B cell (primary cell): ENCODE results near the gene TRAPPC12. TPM values are rescaled to one million over a fixed set of nuclear protein-coding genes. Genes with fewer than 3 reads are reported as not detected.

Experiments
- ATAC-seq: fragments of 200-7000 bp; cut with Tn5 transposase; one replicate; pipeline ENCODE4 v1.10.0; 2021; ENCODE audit warnings: low read depth, mild to moderate bottlenecking, moderate number of reproducible peaks, moderate library complexity
- CTCF ChIA-PET: fragments of 350-600 bp; sonication (Branson Sonifier 250); formaldehyde crosslinking; loops from one replicate; lab custom pipeline; 2021; ENCODE audit warnings: antibody characterized with exemption, inconsistent platforms; lab: Charles Lee
- POLR2A ChIA-PET: fragments of 350-600 bp; sonication (Branson Sonifier 250); formaldehyde crosslinking; loops from one replicate; lab custom pipeline; 2021; ENCODE audit warnings: antibody characterized with exemption; lab: Charles Lee
- DNase-seq: peaks from one replicate; pipeline ENCODE4 v3.0.0; 2013
- H2AFZ ChIP-seq: 2 replicates; pipeline ENCODE4 v1.6.1; 2012; ENCODE audit warnings: mild to moderate bottlenecking, low read depth, low read length; ENCODE audit not compliant: insufficient read depth, poor library complexity, severe bottlenecking
- H3K27ac ChIP-seq, 2 donors: 1 replicate in 1 of 2; 2 replicates in 1 of 2; pipeline ENCODE4 v1.5.1; 2012 to 2013; ENCODE audit warnings: low read length in 2 of 2, mild to moderate bottlenecking in 2 of 2, moderate library complexity in 1 of 2
- H3K27me3 ChIP-seq, 4 experiments: fragments of 200-600 bp in 1 of 4; sonication (generic) in 1 of 4; replicated peaks in 1 of 4; 1 replicate in 2 of 4; 2 replicates in 2 of 4; pipeline versions ENCODE4 v1.6.1 to v1.7.0; 2013 to 2016; ENCODE audit warnings: low read length in 3 of 4, mild to moderate bottlenecking in 2 of 4, mixed read lengths in 1 of 4, moderate library complexity in 1 of 4; ENCODE audit not compliant: insufficient read depth in 4 of 4, control insufficient read depth in 3 of 4; ENCODE audit errors: control extremely low read depth in 1 of 4
- H3K36me3 ChIP-seq, 2 experiments: replicated peaks in 1 of 2; 1 replicate in 1 of 2; 2 replicates in 1 of 2; pipeline versions ENCODE4 v1.6.1 to v1.7.1; 2013; ENCODE audit warnings: low read length in 1 of 2; ENCODE audit not compliant: insufficient read depth in 2 of 2, control insufficient read depth in 1 of 2; ENCODE audit errors: control extremely low read depth in 1 of 2, extremely low read depth in 1 of 2
- H3K4me1 ChIP-seq, 2 donors: fragments of 200-600 bp in 1 of 2; sonication (generic) in 1 of 2; 1 replicate in 1 of 2; 2 replicates in 1 of 2; pipeline versions ENCODE4 v1.5.1 to v1.6.1; 2013 to 2017; ENCODE audit warnings: low read length in 2 of 2; ENCODE audit not compliant: control insufficient read depth in 2 of 2, insufficient read depth in 2 of 2
- H3K4me2 ChIP-seq: replicated peaks from 2 replicates; pipeline ENCODE3; 2012; ENCODE audit warnings: mild to moderate bottlenecking, low read depth, low read length; ENCODE audit not compliant: poor library complexity, severe bottlenecking
- H3K4me3 ChIP-seq, 5 experiments: fragments of 200-600 bp in 1 of 5; sonication (generic) in 1 of 5; 1 replicate in 3 of 5; 2 replicates in 2 of 5; pipeline versions ENCODE4 v1.5.1 to v1.7.0; 2011 to 2016; ENCODE audit warnings: low read length in 4 of 5, mild to moderate bottlenecking in 4 of 5, low read depth in 2 of 5, control low read depth in 1 of 5, moderate library complexity in 1 of 5; ENCODE audit not compliant: insufficient read depth in 1 of 5; ENCODE audit errors: control extremely low read depth in 1 of 5, extremely low read depth in 1 of 5
- H3K79me2 ChIP-seq: fragments of 200-600 bp; sonication (generic); one replicate; pipeline ENCODE4 v1.6.0; 2016; ENCODE audit warnings: low read length; ENCODE audit not compliant: control insufficient read depth, insufficient read depth
- H3K9ac ChIP-seq: fragments of 200-600 bp; sonication (generic); 2 replicates; pipeline ENCODE4 v1.6.1; 2017; ENCODE audit warnings: mild to moderate bottlenecking, low read length, moderate library complexity
- H3K9me3 ChIP-seq, 3 donors: one replicate each; pipeline versions ENCODE4 v1.6.1 to v1.7.1; 2013; ENCODE audit warnings: low read length in 2 of 3; ENCODE audit not compliant: control insufficient read depth in 2 of 3, insufficient read depth in 1 of 3; ENCODE audit errors: control extremely low read depth in 1 of 3
- H4K20me1 ChIP-seq: 2 replicates; pipeline ENCODE4 v1.6.0; 2012; ENCODE audit warnings: mild to moderate bottlenecking, low read length; ENCODE audit not compliant: insufficient read depth, control insufficient read depth, poor library complexity, severe bottlenecking
- H3K27ac Mint-ChIP-seq: one replicate; pipeline ENCODE4 v1.8.0; 2021; ENCODE audit warnings: mixed read lengths
- H3K27me3 Mint-ChIP-seq: one replicate; pipeline ENCODE4 v1.8.0; 2021; ENCODE audit warnings: mixed read lengths
- H3K4me1 Mint-ChIP-seq: one replicate; pipeline ENCODE4 v1.8.0; 2021; ENCODE audit warnings: mixed read lengths
- H3K4me3 Mint-ChIP-seq: one replicate; pipeline ENCODE4 v1.8.0; 2021; ENCODE audit warnings: mixed read lengths
- H3K9me3 Mint-ChIP-seq: one replicate; pipeline ENCODE4 v1.8.0; 2022; ENCODE audit warnings: mixed read lengths; ENCODE audit not compliant: insufficient read depth
- EZH2 ChIP-seq: IDR thresholded peaks from 2 replicates; pipeline ENCODE4 v1.6.1; 2012; ENCODE audit warnings: borderline replicate concordance, low read depth, mild to moderate bottlenecking, moderate library complexity, low read length; ENCODE audit not compliant: insufficient read depth, poor library complexity, severe bottlenecking
- WGBS: methylation state at CpG from one replicate; pipeline ENCODE4 v1.1.5; 2013; ENCODE audit warnings: missing lambda C conversion rate; ENCODE audit not compliant: insufficient coverage; 5-methylcytosine and 5-hydroxymethylcytosine counted together
- intact Hi-C: fragments of 100-400 bp; cut with micrococcal nuclease; formaldehyde crosslinking; loops from one replicate; pipeline ENCODE4 v1.10.0; 2022
- polyA plus RNA-seq: library from polyadenylated mRNA; depleted of rRNA; stranded (reverse); fragments of >200 nt; gene quantifications from 2 replicates; pipeline ENCODE4 v1.2.3, GENCODE V29; 2012
- total RNA-seq, 2 donors: library from RNA; stranded (reverse); fragments of 120-200 nt in 1 of 2; gene quantifications; 1 replicate in 1 of 2; 2 replicates in 1 of 2; pipeline versions ENCODE4 v1.2.3 to v1.2.4, GENCODE V29; 2013 to 2022
- TF ChIP-seq, protein P1 (sequence below): fragments of 200-600 bp; IDR thresholded peaks from one replicate; pipeline ENCODE4 v1.8.0; 2022; ENCODE audit warnings: antibody characterized with exemption, mild to moderate bottlenecking

Gene TRAPPC12
- total and polyA plus RNA-seq, 2 donors (not counting 1 experiment from before 2014, with no cell fraction given): 80.9 to 151 TPM

- intact Hi-C loops: no loop called here
- Mint-ChIP-seq H3K27ac (no peak overlapping the region), H3K4me1 (peaks cover 11% of the 10 kb centered on the region), H3K4me3 (no peak overlapping the region), H3K27me3 (no peaks in the 10 kb centered on the region), H3K9me3 (no peaks in the 10 kb centered on the region)
- H4K20me1 ChIP-seq: peaks cover 30% of the 10 kb centered on the region
- H3K4me1 ChIP-seq: peaks cover 0 to 9% of the 10 kb centered on the region in 2 donors
- no peak overlapping the region for H3K4me2 ChIP-seq
- H3K79me2 ChIP-seq: peaks cover 49% of the 10 kb centered on the region
- CTCF ChIA-PET: interaction anchor here (1.2 kb wide), 1 partner anchor 14 kb away, joined by 3 read pairs; no protein-coding TSS in a partner anchor
- WGBS: over 99% methylated on average over 13 of the region's 13 CpGs
- POLR2A ChIA-PET: no interaction called here
- no peak for TF ChIP-seq EZH2
- TF ChIP-seq, protein P1, sequence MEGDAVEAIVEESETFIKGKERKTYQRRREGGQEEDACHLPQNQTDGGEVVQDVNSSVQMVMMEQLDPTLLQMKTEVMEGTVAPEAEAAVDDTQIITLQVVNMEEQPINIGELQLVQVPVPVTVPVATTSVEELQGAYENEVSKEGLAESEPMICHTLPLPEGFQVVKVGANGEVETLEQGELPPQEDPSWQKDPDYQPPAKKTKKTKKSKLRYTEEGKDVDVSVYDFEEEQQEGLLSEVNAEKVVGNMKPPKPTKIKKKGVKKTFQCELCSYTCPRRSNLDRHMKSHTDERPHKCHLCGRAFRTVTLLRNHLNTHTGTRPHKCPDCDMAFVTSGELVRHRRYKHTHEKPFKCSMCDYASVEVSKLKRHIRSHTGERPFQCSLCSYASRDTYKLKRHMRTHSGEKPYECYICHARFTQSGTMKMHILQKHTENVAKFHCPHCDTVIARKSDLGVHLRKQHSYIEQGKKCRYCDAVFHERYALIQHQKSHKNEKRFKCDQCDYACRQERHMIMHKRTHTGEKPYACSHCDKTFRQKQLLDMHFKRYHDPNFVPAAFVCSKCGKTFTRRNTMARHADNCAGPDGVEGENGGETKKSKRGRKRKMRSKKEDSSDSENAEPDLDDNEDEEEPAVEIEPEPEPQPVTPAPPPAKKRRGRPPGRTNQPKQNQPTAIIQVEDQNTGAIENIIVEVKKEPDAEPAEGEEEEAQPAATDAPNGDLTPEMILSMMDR: no peak
- no peak for ATAC-seq
- no peak for DNase-seq
- H3K9me3 ChIP-seq: peaks cover 0 to 9% (median 0%) of the 10 kb centered on the region in 3 donors
- H3K27me3 ChIP-seq: no peaks in the 10 kb centered on the region
- peaks cover 3 to 25% of the 10 kb centered on the region in 2 experiments for H3K36me3 ChIP-seq
- H3K4me3 ChIP-seq: no peak overlapping the region
- no peak overlapping the region for H2AFZ ChIP-seq
- no peak overlapping the region for H3K27ac ChIP-seq
- no peak overlapping the region for H3K9ac ChIP-seq
These were observed 29.3 kb downstream of the TRAPPC12 start for GRCh38 chr2:3408781-3409180.

- Mint-ChIP-seq H3K4me1 (peaks cover 8% of the 10 kb centered on the region), H3K4me3 (no peak overlapping the region), H3K27ac (no peak overlapping the region), H3K9me3 (no peaks in the 10 kb centered on the region), H3K27me3 (no peaks in the 10 kb centered on the region)
- ATAC-seq: no peak
- H4K20me1 ChIP-seq: peaks cover 26% of the 10 kb centered on the region
- H3K9ac ChIP-seq: no peak overlapping the region
- H3K4me3 ChIP-seq: no peak overlapping the region
- H3K4me1 ChIP-seq: peaks cover 0 to 8% of the 10 kb centered on the region in 2 donors
- peaks cover 0 to 9% (median 0%) of the 10 kb centered on the region in 3 donors for H3K9me3 ChIP-seq
- POLR2A ChIA-PET: no interaction called here
- no peak for DNase-seq
- intact Hi-C loops: no loop called here
- no peaks in the 10 kb centered on the region for H3K27me3 ChIP-seq
- H3K79me2 ChIP-seq: peaks cover 49% of the 10 kb centered on the region
- peaks cover 5 to 27% of the 10 kb centered on the region in 2 experiments for H3K36me3 ChIP-seq
- H3K27ac ChIP-seq: no peak overlapping the region
- 50% methylated on average over 6 of the region's 12 CpGs for WGBS
- H3K4me2 ChIP-seq: no peak overlapping the region
- no peak overlapping the region for H2AFZ ChIP-seq
- CTCF ChIA-PET: no interaction called here
- TF ChIP-seq, protein P1: no peak
- no peak for TF ChIP-seq EZH2
These were observed 30.2 kb downstream of the TRAPPC12 start for GRCh38 chr2:3409627-3410170.
